ENCODE results near the gene RAPGEF2.

Gene RAPGEF2

DNA sequence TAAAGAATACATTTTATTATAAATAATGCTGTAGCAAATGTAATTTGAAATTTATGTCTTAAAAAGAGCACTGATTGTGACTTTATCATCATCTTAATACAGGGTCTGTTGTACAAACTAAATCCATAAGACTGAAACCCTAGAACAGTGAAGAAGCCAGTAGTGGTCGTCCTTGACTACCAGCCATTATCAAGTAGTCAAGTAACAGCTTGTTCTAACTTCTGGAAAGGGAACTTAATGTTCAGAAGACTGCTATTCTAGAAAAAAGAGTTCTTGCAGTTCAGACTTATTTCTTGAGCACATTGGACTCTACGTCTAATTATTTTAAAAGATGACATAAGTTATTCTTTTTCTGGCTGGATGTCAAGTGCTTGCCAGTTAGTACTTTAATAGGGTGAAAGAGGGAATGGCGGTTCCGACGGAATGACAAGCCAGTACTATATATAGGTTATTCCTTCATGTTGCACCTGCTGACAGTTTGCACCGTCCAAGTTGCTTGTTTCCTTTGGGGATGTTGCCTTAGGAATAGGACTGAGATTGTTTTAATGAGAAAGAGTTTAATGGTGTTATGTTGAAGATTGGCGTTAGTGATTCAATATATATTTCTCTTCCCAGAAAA lies 109.9 kb downstream of the RAPGEF2 start:
- ATAC-seq, result no peak
- TF ChIP-seq ZNF70 (CRISPR knock-in tag; IDR thresholded peaks at IDR 0.05) (no peak), CSDC2 (CRISPR knock-in tag; IDR thresholded peaks at IDR 0.05) (no peak), ZFP3 (CRISPR knock-in tag; IDR thresholded peaks at IDR 0.05) (no peak), ZNF565 (CRISPR knock-in tag; conservative IDR thresholded peaks at IDR 0.05; ENCODE audit: low read depth) (no peak), SNAI2 (CRISPR knock-in tag; IDR thresholded peaks at IDR 0.05) (no peak)
- TF ChIP-seq, protein P1, sequence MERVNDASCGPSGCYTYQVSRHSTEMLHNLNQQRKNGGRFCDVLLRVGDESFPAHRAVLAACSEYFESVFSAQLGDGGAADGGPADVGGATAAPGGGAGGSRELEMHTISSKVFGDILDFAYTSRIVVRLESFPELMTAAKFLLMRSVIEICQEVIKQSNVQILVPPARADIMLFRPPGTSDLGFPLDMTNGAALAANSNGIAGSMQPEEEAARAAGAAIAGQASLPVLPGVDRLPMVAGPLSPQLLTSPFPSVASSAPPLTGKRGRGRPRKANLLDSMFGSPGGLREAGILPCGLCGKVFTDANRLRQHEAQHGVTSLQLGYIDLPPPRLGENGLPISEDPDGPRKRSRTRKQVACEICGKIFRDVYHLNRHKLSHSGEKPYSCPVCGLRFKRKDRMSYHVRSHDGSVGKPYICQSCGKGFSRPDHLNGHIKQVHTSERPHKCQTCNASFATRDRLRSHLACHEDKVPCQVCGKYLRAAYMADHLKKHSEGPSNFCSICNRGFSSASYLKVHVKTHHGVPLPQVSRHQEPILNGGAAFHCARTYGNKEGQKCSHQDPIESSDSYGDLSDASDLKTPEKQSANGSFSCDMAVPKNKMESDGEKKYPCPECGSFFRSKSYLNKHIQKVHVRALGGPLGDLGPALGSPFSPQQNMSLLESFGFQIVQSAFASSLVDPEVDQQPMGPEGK (CRISPR knock-in tag; IDR thresholded peaks at IDR 0.05; ENCODE audit: borderline replicate concordance), result no peak

DNA sequence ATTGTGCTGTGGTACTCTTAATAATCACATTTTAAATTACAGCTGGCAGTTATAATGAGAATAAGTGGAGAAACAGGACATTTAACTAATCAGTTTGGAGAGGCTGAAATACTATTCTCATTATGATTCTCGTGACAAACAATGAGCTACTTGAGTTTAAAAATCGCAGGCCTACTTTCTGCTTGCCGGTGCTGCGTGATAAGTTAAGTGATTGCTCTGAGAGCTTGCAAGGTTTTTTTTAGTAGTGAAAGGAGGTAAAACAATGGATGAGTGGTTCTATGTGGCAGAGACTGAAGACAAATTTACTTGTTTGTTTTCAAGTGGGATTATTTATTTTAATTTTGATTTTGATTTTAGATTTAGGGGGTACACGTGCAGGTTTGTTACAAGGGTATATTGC lies 114.0 kb downstream of the RAPGEF2 start:
- TF ChIP-seq ZC3H10 (CRISPR knock-in tag; IDR thresholded peaks at IDR 0.05) (no peak), GLIS3 (CRISPR knock-in tag; IDR thresholded peaks at IDR 0.05) (no peak), BACH2 (CRISPR knock-in tag; IDR thresholded peaks at IDR 0.05; ENCODE audit: borderline replicate concordance) (no peak), SNAI2 (CRISPR knock-in tag; IDR thresholded peaks at IDR 0.05) (no peak), ZNF8 (CRISPR knock-in tag; IDR thresholded peaks at IDR 0.05) (no peak), RARB (CRISPR knock-in tag; IDR thresholded peaks at IDR 0.05) (no peak), PPARA (CRISPR knock-in tag; IDR thresholded peaks at IDR 0.05; ENCODE audit: borderline replicate concordance) (no peak), TOX (CRISPR knock-in tag; IDR thresholded peaks at IDR 0.05; ENCODE audit: borderline replicate concordance) (no peak), ZFP30 (CRISPR knock-in tag; IDR thresholded peaks at IDR 0.05) (no peak), OSR1 (CRISPR knock-in tag; IDR thresholded peaks at IDR 0.05) (no peak), ZFP3 (CRISPR knock-in tag; IDR thresholded peaks at IDR 0.05) (no peak), ESRRG (CRISPR knock-in tag; IDR thresholded peaks at IDR 0.05) (no peak)
- TF ChIP-seq, protein P2, sequence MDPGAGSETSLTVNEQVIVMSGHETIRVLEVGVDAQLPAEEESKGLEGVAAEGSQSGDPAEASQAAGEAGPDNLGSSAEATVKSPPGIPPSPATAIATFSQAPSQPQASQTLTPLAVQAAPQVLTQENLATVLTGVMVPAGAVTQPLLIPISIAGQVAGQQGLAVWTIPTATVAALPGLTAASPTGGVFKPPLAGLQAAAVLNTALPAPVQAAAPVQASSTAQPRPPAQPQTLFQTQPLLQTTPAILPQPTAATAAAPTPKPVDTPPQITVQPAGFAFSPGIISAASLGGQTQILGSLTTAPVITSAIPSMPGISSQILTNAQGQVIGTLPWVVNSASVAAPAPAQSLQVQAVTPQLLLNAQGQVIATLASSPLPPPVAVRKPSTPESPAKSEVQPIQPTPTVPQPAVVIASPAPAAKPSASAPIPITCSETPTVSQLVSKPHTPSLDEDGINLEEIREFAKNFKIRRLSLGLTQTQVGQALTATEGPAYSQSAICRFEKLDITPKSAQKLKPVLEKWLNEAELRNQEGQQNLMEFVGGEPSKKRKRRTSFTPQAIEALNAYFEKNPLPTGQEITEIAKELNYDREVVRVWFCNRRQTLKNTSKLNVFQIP (CRISPR knock-in tag; IDR thresholded peaks at IDR 0.05; ENCODE audit: borderline replicate concordance, low read depth), result no peak
- TF ChIP-seq, protein P3, sequence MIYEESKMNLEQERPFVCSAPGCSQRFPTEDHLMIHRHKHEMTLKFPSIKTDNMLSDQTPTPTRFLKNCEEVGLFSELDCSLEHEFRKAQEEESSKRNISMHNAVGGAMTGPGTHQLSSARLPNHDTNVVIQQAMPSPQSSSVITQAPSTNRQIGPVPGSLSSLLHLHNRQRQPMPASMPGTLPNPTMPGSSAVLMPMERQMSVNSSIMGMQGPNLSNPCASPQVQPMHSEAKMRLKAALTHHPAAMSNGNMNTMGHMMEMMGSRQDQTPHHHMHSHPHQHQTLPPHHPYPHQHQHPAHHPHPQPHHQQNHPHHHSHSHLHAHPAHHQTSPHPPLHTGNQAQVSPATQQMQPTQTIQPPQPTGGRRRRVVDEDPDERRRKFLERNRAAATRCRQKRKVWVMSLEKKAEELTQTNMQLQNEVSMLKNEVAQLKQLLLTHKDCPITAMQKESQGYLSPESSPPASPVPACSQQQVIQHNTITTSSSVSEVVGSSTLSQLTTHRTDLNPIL (CRISPR knock-in tag; IDR thresholded peaks at IDR 0.05; ENCODE audit: low read depth), result no peak
- TF ChIP-seq, protein P4, sequence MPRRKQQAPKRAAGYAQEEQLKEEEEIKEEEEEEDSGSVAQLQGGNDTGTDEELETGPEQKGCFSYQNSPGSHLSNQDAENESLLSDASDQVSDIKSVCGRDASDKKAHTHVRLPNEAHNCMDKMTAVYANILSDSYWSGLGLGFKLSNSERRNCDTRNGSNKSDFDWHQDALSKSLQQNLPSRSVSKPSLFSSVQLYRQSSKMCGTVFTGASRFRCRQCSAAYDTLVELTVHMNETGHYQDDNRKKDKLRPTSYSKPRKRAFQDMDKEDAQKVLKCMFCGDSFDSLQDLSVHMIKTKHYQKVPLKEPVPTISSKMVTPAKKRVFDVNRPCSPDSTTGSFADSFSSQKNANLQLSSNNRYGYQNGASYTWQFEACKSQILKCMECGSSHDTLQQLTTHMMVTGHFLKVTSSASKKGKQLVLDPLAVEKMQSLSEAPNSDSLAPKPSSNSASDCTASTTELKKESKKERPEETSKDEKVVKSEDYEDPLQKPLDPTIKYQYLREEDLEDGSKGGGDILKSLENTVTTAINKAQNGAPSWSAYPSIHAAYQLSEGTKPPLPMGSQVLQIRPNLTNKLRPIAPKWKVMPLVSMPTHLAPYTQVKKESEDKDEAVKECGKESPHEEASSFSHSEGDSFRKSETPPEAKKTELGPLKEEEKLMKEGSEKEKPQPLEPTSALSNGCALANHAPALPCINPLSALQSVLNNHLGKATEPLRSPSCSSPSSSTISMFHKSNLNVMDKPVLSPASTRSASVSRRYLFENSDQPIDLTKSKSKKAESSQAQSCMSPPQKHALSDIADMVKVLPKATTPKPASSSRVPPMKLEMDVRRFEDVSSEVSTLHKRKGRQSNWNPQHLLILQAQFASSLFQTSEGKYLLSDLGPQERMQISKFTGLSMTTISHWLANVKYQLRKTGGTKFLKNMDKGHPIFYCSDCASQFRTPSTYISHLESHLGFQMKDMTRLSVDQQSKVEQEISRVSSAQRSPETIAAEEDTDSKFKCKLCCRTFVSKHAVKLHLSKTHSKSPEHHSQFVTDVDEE (CRISPR knock-in tag; IDR thresholded peaks at IDR 0.05), result no peak
- TF ChIP-seq, protein P5, sequence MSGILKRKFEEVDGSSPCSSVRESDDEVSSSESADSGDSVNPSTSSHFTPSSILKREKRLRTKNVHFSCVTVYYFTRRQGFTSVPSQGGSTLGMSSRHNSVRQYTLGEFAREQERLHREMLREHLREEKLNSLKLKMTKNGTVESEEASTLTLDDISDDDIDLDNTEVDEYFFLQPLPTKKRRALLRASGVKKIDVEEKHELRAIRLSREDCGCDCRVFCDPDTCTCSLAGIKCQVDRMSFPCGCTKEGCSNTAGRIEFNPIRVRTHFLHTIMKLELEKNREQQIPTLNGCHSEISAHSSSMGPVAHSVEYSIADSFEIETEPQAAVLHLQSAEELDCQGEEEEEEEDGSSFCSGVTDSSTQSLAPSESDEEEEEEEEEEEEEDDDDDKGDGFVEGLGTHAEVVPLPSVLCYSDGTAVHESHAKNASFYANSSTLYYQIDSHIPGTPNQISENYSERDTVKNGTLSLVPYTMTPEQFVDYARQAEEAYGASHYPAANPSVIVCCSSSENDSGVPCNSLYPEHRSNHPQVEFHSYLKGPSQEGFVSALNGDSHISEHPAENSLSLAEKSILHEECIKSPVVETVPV (CRISPR knock-in tag; IDR thresholded peaks at IDR 0.05), result no peak
- ATAC-seq, result no peak

DNA sequence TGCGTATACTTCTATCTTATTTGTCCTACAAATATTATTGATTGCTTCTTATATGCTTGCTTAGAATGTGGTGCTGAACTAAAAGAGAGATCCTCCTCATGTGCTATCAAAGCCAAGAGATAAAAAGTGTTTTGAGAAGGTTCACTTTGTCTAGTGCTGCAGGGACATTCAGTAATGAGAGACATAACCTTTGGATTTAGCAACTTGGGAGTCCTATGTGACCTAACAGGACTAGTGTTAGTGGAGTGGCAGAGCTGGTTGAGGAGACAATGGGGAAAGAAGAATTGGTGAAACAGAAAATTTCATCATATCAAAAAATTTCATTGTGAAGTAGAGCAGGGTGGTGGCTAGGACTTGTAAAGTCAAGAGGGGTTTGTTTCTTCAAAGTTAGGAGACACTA lies 117.0 kb downstream of the RAPGEF2 start:
- no peak for ATAC-seq
- TF ChIP-seq RARB (CRISPR knock-in tag; IDR thresholded peaks at IDR 0.05) (no peak), PPARA (CRISPR knock-in tag; IDR thresholded peaks at IDR 0.05; ENCODE audit: borderline replicate concordance) (no peak), TOX (CRISPR knock-in tag; IDR thresholded peaks at IDR 0.05; ENCODE audit: borderline replicate concordance) (no peak), ESRRG (CRISPR knock-in tag; IDR thresholded peaks at IDR 0.05) (no peak), ZNF8 (CRISPR knock-in tag; IDR thresholded peaks at IDR 0.05) (no peak), SNAI2 (CRISPR knock-in tag; IDR thresholded peaks at IDR 0.05) (no peak), ZC3H10 (CRISPR knock-in tag; IDR thresholded peaks at IDR 0.05) (no peak), OSR1 (CRISPR knock-in tag; IDR thresholded peaks at IDR 0.05) (no peak)
- TF ChIP-seq, protein P3 (CRISPR knock-in tag; IDR thresholded peaks at IDR 0.05; ENCODE audit: low read depth), result no peak
- TF ChIP-seq, protein P2 (CRISPR knock-in tag; IDR thresholded peaks at IDR 0.05; ENCODE audit: borderline replicate concordance, low read depth), result no peak
- TF ChIP-seq, protein P4 (CRISPR knock-in tag; IDR thresholded peaks at IDR 0.05), result no peak
